Measurements from ENCODE around the gene CMKLR1.

Gene CMKLR1

GRCh38 chr12:108271951-108272872, 66.9 kb downstream of the CMKLR1 start:
- Histone ChIP-seq H3K4me3 (ENCODE audit: low read length) (no peak overlapping the region), H3K4me1 (ENCODE audit: control insufficient read depth, insufficient read depth, low read length) (no peaks in the 10 kb centered on the region), H3K36me3 (ENCODE audit: control insufficient read depth, insufficient read depth, low read length) (no peaks in the 10 kb centered on the region), H3K27me3 (ENCODE audit: control insufficient read depth, insufficient read depth, low read length) (no peaks in the 10 kb centered on the region), H3K9me3 (ENCODE audit: control insufficient read depth, low read length) (no peaks in the 10 kb centered on the region), H3K9ac (ENCODE audit: low read length) (no peak overlapping the region)

GRCh38 chr12:108270849-108271143, 68.3 kb downstream of the CMKLR1 start:
- no peaks in the 10 kb centered on the region for H3K36me3 ChIP-seq (ENCODE audit: control insufficient read depth, insufficient read depth, low read length)
- no peaks in the 10 kb centered on the region for H3K27me3 ChIP-seq (ENCODE audit: control insufficient read depth, insufficient read depth, low read length)
- H3K9ac ChIP-seq (ENCODE audit: low read length): no peak overlapping the region
- H3K9me3 ChIP-seq (ENCODE audit: control insufficient read depth, low read length): no peaks in the 10 kb centered on the region
- H3K4me3 ChIP-seq (ENCODE audit: low read length): no peak overlapping the region
- H3K4me1 ChIP-seq (ENCODE audit: control insufficient read depth, insufficient read depth, low read length): no peaks in the 10 kb centered on the region

- H3K36me3 ChIP-seq (ENCODE audit: control insufficient read depth, insufficient read depth, low read length): no peaks in the 10 kb centered on the region
- no peak overlapping the region for H3K4me3 ChIP-seq (ENCODE audit: low read length)
- H3K4me1 ChIP-seq (ENCODE audit: control insufficient read depth, insufficient read depth, low read length): no peaks in the 10 kb centered on the region
- H3K27me3 ChIP-seq (ENCODE audit: control insufficient read depth, insufficient read depth, low read length): no peaks in the 10 kb centered on the region
- H3K9me3 ChIP-seq (ENCODE audit: control insufficient read depth, low read length): no peaks in the 10 kb centered on the region
- H3K9ac ChIP-seq (ENCODE audit: low read length): no peak overlapping the region
These were observed 68.9 kb downstream of the CMKLR1 start for GRCh38 chr12:108270035-108270848.

DNA sequence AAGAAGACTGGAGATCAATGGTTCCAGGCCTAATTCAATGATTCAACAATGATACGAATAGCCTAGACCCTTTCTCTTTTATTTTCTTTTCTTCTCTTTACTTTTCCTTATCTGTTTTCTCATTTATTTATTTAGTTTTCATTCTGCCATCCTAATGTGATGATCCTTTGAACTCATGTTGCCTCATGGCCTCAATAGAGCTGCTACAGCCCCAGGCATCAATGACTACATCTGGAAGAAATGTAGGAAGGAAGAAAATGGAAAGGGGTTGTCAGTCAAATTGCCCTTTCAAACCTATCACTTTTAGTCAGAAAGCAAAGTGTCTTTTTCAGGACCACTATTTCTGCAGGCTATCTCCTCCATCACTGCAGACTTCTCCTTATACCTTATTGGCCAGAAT, 69.9 kb downstream of the CMKLR1 start:
- Histone ChIP-seq H3K4me1 (ENCODE audit: control insufficient read depth, insufficient read depth, low read length) (no peaks in the 10 kb centered on the region), H3K9ac (ENCODE audit: low read length) (no peak overlapping the region)

GRCh38 chr12:108268397-108268796, 70.7 kb downstream of the CMKLR1 start:
- no peak overlapping the region for H3K9ac ChIP-seq (ENCODE audit: low read length)
- no peaks in the 10 kb centered on the region for H3K4me1 ChIP-seq (ENCODE audit: control insufficient read depth, insufficient read depth, low read length)
- no peaks in the 10 kb centered on the region for H3K9me3 ChIP-seq (ENCODE audit: control insufficient read depth, low read length)
- H3K4me3 ChIP-seq (ENCODE audit: low read length): no peak overlapping the region
- H3K27me3 ChIP-seq (ENCODE audit: control insufficient read depth, insufficient read depth, low read length): no peaks in the 10 kb centered on the region
- no peaks in the 10 kb centered on the region for H3K36me3 ChIP-seq (ENCODE audit: control insufficient read depth, insufficient read depth, low read length)

More for the DNA sequence above, 69.9 kb downstream of the CMKLR1 start:
- Histone ChIP-seq H3K4me3 (ENCODE audit: low read length) (no peak overlapping the region), H3K9me3 (ENCODE audit: control insufficient read depth, low read length) (no peaks in the 10 kb centered on the region), H3K27me3 (ENCODE audit: control insufficient read depth, insufficient read depth, low read length) (no peaks in the 10 kb centered on the region), H3K36me3 (ENCODE audit: control insufficient read depth, insufficient read depth, low read length) (no peaks in the 10 kb centered on the region)

DNA sequence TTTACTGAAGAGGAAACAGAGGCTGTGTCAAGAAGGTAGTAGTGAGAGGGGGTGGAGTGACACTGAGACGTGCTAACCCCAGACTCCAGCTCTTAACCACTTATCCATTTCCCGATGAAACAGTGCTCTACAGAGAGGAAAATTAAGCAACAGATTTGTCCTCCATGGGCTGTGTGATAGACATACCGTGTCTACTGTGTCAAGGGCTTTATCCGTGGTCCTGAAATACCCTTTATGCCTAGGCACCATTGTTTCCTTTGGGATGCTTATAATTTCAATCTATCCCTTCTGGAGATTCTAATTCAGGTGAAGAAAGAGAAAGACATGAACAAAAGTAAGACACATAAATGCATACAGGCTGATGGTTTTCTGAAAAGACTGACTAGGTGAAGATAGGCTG, 71.7 kb downstream of the CMKLR1 start:
- H3K4me1 ChIP-seq (ENCODE audit: control insufficient read depth, insufficient read depth, low read length): no peaks in the 10 kb centered on the region
- no peaks in the 10 kb centered on the region for H3K9me3 ChIP-seq (ENCODE audit: control insufficient read depth, low read length)
- no peaks in the 10 kb centered on the region for H3K27me3 ChIP-seq (ENCODE audit: control insufficient read depth, insufficient read depth, low read length)
- no peak overlapping the region for H3K9ac ChIP-seq (ENCODE audit: low read length)
- no peaks in the 10 kb centered on the region for H3K36me3 ChIP-seq (ENCODE audit: control insufficient read depth, insufficient read depth, low read length)
- H3K4me3 ChIP-seq (ENCODE audit: low read length): no peak overlapping the region

DNA sequence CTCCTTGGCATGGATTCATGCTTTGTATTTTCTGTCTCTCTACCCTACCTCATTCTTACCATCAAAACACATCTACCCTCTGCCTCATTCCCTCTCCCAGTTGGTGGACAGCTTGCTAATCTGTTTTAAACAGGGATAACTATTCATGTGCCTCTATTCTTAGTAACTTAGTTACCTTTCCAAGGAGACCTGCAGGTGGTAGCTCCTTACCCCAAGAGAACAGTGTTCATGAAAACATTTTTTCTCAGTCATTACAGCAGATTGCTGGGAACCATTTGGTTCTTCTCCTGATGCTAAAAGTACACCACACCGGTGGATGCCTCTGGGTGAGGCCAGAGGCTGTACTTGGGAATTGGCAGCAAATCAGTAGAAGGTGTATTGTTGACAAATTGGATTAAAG, 73.0 kb downstream of the CMKLR1 start:
- Histone ChIP-seq H3K36me3 (ENCODE audit: control insufficient read depth, insufficient read depth, low read length) (no peaks in the 10 kb centered on the region), H3K4me1 (ENCODE audit: control insufficient read depth, insufficient read depth, low read length) (no peaks in the 10 kb centered on the region), H3K9ac (ENCODE audit: low read length) (no peak overlapping the region), H3K27me3 (ENCODE audit: control insufficient read depth, insufficient read depth, low read length) (no peaks in the 10 kb centered on the region), H3K4me3 (ENCODE audit: low read length) (no peak overlapping the region), H3K9me3 (ENCODE audit: control insufficient read depth, low read length) (no peaks in the 10 kb centered on the region)

- H3K9me3 ChIP-seq (ENCODE audit: control insufficient read depth, low read length): no peaks in the 10 kb centered on the region
- no peak overlapping the region for H3K4me3 ChIP-seq (ENCODE audit: low read length)
- no peaks in the 10 kb centered on the region for H3K36me3 ChIP-seq (ENCODE audit: control insufficient read depth, insufficient read depth, low read length)
- H3K9ac ChIP-seq (ENCODE audit: low read length): no peak overlapping the region
- H3K27me3 ChIP-seq (ENCODE audit: control insufficient read depth, insufficient read depth, low read length): no peaks in the 10 kb centered on the region
- H3K4me1 ChIP-seq (ENCODE audit: control insufficient read depth, insufficient read depth, low read length): no peaks in the 10 kb centered on the region
These were observed 73.6 kb downstream of the CMKLR1 start for GRCh38 chr12:108265505-108265904.

- H3K27me3 ChIP-seq (ENCODE audit: control insufficient read depth, insufficient read depth, low read length): no peaks in the 10 kb centered on the region
- no peaks in the 10 kb centered on the region for H3K4me1 ChIP-seq (ENCODE audit: control insufficient read depth, insufficient read depth, low read length)
- no peaks in the 10 kb centered on the region for H3K36me3 ChIP-seq (ENCODE audit: control insufficient read depth, insufficient read depth, low read length)
- no peak overlapping the region for H3K9ac ChIP-seq (ENCODE audit: low read length)
- no peak overlapping the region for H3K4me3 ChIP-seq (ENCODE audit: low read length)
- H3K9me3 ChIP-seq (ENCODE audit: control insufficient read depth, low read length): no peaks in the 10 kb centered on the region
These were observed 78.1 kb downstream of the CMKLR1 start for GRCh38 chr12:108260969-108261368.

- no peak overlapping the region for H3K4me3 ChIP-seq (ENCODE audit: low read length)
- no peaks in the 10 kb centered on the region for H3K4me1 ChIP-seq (ENCODE audit: control insufficient read depth, insufficient read depth, low read length)
- H3K27me3 ChIP-seq (ENCODE audit: control insufficient read depth, insufficient read depth, low read length): no peaks in the 10 kb centered on the region
- H3K9ac ChIP-seq (ENCODE audit: low read length): no peak overlapping the region
- H3K9me3 ChIP-seq (ENCODE audit: control insufficient read depth, low read length): no peaks in the 10 kb centered on the region
- H3K36me3 ChIP-seq (ENCODE audit: control insufficient read depth, insufficient read depth, low read length): no peaks in the 10 kb centered on the region
These were observed 79.1 kb downstream of the CMKLR1 start for GRCh38 chr12:108260039-108260438.

GRCh38 chr12:108257610-108258106, 81.5 kb downstream of the CMKLR1 start:
- Histone ChIP-seq H3K4me3 (ENCODE audit: low read length) (no peak overlapping the region), H3K36me3 (ENCODE audit: control insufficient read depth, insufficient read depth, low read length) (no peaks in the 10 kb centered on the region), H3K4me1 (ENCODE audit: control insufficient read depth, insufficient read depth, low read length) (no peaks in the 10 kb centered on the region), H3K9me3 (ENCODE audit: control insufficient read depth, low read length) (no peaks in the 10 kb centered on the region), H3K27me3 (ENCODE audit: control insufficient read depth, insufficient read depth, low read length) (no peaks in the 10 kb centered on the region), H3K9ac (ENCODE audit: low read length) (no peak overlapping the region)

DNA sequence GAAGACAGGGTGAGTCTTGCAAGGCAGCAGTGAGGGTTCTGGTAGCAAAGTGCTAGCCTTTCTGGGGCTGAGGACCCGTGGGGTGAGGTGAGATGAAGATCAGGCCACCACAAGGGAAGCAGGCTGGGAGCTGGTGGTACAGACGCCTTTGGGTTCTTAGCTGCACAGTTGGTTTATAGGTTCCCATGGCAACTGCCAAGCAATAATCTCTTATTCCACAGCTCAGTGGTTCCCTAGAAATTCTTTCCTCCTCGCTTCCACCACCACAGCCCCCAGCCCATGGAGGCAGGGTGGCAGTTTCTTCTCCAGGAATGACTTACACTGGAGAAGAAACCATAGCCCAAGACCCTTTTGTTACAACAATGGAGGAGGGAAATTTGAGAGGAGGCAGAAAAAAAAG, 82.1 kb downstream of the CMKLR1 start:
- H3K27me3 ChIP-seq (ENCODE audit: control insufficient read depth, insufficient read depth, low read length): no peaks in the 10 kb centered on the region
- no peak overlapping the region for H3K9ac ChIP-seq (ENCODE audit: low read length)
- H3K4me1 ChIP-seq (ENCODE audit: control insufficient read depth, insufficient read depth, low read length): no peaks in the 10 kb centered on the region
- H3K9me3 ChIP-seq (ENCODE audit: control insufficient read depth, low read length): no peaks in the 10 kb centered on the region
- H3K36me3 ChIP-seq (ENCODE audit: control insufficient read depth, insufficient read depth, low read length): no peaks in the 10 kb centered on the region
- H3K4me3 ChIP-seq (ENCODE audit: low read length): no peak overlapping the region

Data from mucosa of stomach (tissue), 1 donor.